ENCODE measurements around the gene FSCB.
"Not testable (repeated sequence)": the region's sequence is repeated elsewhere in the genome, so short reads cannot be mapped to it uniquely, and the experiment has no call there.

Gene FSCB

DNA sequence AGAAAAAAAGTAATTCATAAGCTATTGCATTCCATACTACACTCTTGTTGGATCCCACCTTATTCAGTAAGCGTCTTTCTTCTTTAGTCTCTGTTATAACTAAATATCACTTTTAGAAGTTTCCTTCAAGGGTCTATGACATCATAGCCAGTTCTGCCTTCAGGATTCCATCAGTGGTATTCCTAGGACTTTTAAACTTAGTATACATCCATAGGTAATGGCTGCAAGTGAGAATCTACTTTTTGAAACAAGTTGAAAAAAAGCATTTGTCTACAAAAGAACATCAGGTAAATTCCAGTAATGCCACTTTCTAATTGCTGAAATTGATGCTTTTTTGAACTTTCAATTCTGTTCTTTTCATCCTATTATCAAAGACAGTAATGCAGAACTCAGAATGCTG lies at the start of gene FSCB:
FSCB (minus strand) TSS at position 101 of the 400 bp plus-strand sequence. CDS start 296 bp downstream, outside the sequence.
- no peak for DNase-seq

GRCh38 chr14:44531658-44532057 lies 24.6 kb upstream of the FSCB start:
- no peak for DNase-seq

DNA sequence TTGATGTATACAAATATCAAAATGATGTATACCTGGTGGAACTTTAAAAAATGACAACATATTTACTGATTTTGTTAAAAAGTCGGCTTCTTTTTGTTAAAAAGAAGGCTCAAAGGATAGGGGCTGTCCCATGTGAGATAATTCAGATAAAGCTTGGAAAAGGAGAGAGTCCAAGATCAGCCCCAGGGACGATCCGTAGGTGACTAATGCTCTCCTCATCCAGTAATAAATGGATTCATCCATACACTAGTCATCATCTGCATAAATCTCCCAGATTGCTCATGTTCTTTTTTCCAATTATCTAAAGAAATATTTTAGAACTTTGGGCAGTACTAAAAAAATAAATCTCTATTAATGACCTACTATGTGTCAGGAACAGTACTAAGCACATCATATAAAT lies 23.4 kb upstream of the FSCB start:
- DNase-seq = no peak

DNA sequence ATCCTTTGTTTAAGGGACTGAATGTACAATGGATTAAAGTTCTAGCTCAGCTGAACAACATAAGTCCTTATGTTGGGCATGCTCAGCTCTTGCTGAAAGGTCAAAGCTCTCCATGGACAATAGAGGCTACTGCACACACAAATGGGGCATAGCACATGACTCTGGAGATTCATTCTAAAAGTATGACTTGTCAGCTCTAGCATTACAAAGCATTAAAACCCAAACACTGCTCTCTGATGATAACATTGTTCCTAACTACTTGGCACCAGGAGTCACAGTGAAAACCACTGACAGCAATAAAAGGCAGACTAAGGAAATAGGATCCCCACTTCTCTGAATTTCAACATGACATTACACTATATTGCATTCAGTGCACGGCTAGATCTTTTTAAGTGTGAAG lies 21.9 kb upstream of the FSCB start:
- no peak for DNase-seq

DNA sequence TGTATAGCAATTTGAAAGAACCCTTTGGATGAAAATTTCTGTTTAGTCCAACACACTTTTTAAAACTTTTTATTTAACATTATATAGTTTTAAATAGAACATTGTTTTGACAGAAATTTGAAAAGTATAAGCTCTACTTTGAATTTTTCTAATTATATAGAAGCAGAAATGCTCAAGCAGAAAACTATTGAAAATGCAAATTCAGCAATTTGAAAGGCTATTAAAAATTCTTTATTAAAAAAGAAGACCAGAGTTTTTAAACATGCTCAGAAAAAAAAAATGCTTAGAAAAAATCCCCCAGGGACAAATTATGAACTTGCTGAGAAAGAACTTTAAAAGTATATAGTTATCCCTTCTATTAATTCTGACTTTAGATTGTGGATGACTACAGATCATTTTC lies 21.1 kb upstream of the FSCB start:
- no peak for DNase-seq

DNA sequence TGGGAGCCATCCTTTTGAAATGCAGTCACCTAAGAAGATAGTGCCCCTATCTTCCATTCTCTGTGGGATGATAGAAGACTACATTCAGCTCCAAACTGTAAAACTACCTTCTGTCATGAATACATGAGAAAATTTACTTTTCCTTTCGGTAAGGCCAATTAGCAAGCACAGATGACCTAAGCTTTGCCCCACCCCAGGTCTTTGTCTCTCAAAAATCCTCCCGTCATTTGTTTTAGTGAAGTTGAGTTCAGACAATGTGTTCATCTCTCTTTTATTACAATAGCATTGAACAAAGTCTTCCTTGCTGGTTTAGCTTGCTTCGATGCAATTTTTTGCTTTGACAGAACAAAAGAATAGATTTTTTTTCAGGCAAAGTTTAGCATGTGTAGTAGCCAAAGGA lies 18.2 kb upstream of the FSCB start:
- no peak for DNase-seq

GRCh38 chr14:44515668-44516067 lies 8.6 kb upstream of the FSCB start:
- DNase-seq = not testable (repeated sequence)

DNA sequence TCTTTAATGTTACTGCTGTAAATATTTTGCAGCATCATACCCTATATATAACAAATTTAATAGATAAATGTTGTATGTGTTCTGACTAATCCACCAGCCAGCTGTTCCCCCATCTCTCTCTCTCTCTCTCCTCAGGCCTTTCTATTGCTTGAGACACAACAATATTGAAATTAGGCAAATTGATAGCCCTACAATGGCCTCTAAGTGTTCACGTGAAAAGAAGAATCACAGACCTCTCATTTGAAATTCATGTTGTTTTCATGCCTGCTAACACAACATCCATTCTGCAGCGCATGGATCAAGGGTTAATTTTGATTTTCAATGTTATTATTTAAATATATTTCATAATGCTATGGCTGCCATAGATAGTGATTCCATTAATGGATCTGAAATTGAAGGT lies 1.8 kb upstream of the FSCB start:
- no peak for DNase-seq

GRCh38 chr14:44505588-44505987 lies 1.5 kb downstream of the FSCB start:
- DNase-seq = no peak

DNA sequence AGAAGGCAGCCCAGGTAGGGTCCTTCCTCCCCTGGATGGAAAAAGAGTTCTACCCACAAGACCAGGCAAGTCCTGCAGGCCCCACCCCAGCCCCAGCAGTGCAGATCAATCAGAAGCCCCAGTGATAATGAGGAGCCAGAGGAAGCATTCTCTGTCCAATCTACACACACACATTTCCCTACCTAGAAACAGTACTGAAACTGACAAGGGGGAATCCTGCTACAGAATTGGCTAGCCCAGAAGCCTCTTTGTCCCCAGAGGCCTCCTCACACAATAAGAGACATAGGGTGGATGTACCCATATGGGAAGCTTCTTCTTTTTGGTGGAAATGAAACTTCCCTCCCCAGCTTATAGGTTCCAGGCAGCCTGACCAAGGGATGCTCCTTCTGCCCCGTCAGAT lies 9.9 kb downstream of the FSCB start:
- no peak for DNase-seq

DNA sequence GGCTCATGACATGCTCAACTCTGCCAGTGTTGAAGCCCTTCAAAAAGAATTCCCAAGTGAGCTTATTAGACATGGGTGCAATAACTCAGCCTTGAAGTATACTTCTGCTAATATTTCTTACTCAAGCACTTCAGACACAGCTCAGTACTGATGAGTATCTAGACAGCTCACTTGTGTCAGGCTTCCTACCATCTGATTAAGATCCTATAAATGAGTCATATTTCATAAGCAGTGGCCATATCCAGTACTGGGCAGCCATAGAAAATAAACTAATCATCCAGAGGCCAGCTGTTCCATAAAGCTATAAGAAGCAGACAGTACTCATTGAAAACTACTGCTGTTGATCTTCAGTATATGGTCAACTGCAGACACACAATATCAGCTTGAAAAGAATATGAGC lies 12.9 kb downstream of the FSCB start:
- DNase-seq = no peak

DNA sequence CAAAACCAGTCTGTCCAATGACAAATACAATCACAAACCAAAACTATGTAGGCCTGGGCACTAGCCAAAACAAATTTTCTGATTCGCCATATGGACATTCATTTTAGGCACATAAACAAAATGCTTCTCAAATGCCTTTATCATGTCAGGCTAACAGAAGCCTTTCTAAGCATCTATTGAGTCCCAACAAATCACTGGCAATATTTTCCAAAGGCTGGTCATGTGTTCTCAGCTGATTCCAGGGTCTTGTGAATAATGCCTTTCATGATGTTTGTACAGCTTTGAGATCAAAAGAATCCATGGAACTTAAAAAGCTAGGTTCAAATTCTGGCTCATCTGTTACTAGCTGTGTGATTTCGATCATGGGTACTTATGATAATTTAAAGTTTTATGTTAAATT lies 16.1 kb downstream of the FSCB start:
- no peak for DNase-seq

DNA sequence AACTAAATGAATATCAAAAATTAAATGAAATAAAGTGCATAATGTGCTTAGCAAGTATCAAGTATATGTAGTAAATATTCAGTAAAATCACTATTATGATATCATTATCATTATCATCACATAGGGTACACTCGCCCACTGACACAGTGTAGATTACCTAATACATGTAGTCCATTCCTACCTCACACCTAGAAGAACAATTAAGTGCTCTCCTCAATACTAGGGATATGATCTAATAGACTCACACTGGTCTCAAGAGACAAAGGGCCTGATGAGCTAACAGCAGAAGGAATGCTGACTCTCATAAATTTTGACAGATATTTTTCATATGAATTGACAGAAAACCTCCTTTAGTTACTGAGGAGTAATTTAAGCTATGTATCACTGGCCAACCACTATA lies 29.1 kb downstream of the FSCB start:
- no peak for DNase-seq

DNA sequence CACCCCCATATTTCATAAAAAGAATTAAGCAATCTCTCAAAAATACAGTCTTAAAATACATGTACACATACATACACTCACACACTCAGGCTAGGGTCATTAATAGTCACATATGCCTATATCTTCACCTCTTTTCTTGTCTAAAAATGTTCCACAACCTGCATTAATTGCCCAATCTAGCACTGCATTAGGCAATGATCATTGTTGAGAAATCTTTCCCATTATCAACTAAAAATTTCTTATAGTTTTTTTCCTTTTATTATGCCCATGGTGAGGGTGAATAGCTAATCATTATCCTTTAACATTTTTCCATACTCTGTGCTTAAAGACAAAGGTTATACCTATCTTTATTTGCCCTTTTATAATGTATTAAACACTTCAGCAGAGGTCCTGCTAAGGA lies 38.3 kb downstream of the FSCB start:
- DNase-seq = no peak

DNA sequence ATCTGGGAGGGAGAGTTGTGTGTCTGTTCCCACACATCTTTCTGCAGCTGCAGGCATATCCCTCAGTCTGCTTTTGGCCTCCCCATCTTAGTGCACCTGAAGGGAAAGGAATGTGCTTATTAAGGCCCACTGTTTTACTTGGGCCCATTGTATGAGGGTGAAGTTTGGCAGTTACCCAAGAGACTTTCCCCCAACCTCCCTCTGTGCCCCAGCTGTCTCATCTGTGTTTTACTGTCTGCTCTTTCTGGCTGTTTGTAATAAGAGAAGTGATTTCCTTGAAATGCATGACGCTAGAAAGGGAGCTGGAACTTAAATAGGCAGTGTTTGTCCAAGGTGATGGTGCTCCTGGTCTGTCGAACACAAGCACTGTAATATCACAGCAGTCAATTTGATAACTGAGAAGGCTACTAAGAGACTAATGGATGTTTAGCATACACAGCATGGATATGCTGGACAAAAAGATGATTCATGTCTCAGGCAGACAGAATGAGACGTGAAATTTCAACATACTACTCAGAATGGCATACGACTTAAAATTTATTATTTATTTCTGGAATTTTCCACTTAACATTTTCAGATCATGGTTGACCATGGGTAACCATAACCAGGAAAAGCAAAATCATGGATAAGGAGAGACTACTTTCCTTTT lies 43.6 kb downstream of the FSCB start:
- DNase-seq = peak; percentile 93

GRCh38 chr14:44462381-44462780 lies 44.7 kb downstream of the FSCB start:
- DNase-seq = peak; percentile 58

- DNase-seq = no peak
Measured at GRCh38 chr14:44461811-44462210, 45.3 kb downstream of the FSCB start.

Data from NCI-H146 (cell line).